ENCODE data around the gene POU6F2.

The POU6F2 gene

DNA sequence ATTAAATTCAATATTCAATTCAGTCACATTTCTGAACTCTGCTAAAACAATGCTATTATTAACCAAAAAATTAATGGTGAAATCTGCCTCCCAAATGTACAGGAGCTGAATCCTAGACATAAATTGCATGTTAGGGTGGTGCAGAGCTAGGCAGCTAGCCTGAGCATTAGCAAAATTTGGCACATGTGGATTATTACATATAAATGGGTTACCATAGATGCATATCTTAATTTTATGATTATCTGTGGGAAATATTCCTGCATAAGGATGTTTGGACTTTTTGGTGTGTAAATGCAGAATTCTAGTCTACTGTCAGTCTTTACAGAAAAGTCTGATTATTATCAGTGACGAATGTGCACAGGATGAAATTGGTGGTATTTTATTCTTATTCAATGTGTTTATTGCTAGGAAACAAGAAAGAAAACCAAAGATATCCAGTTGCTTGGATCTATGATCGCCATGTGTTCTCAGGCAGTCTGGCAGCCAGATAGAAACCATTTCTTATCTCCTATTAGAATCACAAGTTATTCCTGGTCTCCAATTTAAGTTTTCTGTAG, 150.7 kb downstream of the POU6F2 start:
- no peak for DNase-seq (ENCODE audit: low read depth)

DNA sequence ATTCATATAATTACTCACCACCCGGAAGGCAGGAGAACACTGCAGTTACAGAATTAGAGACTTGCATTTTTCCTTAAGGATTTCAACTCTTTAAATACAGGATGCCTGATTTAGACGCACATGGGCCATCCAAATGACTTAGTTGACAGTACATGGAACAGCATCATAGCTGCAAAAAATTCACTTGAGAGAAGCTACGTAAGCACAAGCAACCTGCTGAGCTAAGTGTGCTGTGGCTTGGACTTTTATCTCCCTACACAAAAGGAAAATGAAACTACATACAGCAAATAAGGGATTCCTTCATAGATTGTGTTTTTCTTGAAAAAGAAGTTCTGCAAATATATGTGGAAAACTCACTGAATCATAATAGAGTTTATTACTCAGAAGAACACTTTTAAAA, 152.6 kb downstream of the POU6F2 start:
- DNase-seq (ENCODE audit: low read depth) = no peak

DNA sequence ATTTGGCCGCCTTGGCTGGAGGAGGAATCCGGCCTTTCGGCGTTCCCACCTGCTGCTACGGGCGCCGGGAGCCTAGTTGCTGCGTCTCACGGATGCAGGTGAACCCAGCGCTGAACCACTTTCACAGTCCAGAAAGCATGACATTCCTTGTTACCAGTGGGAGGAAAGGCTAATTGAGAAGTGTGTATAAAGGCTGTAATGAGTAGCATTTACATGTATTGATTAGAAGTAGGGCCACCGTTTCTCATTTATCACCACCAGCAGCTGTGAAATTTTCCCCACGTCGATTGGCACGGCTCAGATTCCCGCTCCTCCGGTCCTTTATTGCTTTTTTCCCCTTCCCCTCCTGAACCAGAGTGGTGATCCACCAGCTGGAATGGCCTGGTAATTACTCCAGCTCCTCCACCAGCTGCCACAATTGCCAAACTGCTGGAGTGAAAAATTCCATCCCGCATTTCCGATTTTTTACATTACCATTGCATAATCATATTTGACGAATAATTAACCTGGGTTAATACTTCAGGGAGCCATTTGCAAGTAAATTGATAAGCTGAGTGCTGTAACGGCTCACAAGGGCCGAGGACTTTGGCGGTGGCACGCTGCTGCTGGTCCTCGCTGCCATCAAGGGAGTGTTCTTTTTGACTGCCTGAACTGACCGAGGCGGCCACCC, 153.3 kb downstream of the POU6F2 start:
- no peak for DNase-seq (ENCODE audit: low read depth)

- no peak for DNase-seq (ENCODE audit: low read depth)
Observed at GRCh38 chr7:39132306-39132705, 154.6 kb downstream of the POU6F2 start.

- DNase-seq (ENCODE audit: low read depth) = no peak
Observed at GRCh38 chr7:39133088-39133487, 155.4 kb downstream of the POU6F2 start.

GRCh38 chr7:39137480-39137879, 159.8 kb downstream of the POU6F2 start:
- DNase-seq (ENCODE audit: low read depth) = no peak

- no peak for DNase-seq (ENCODE audit: low read depth)
Observed at GRCh38 chr7:39142750-39143149, 165.0 kb downstream of the POU6F2 start.

- DNase-seq (ENCODE audit: low read depth) = no peak
Observed at GRCh38 chr7:39144420-39144819, 166.7 kb downstream of the POU6F2 start.

- no peak for DNase-seq (ENCODE audit: low read depth)
Observed at GRCh38 chr7:39145283-39145682, 167.6 kb downstream of the POU6F2 start.

GRCh38 chr7:39145935-39146334, 168.2 kb downstream of the POU6F2 start:
- no peak for DNase-seq (ENCODE audit: low read depth)

- DNase-seq (ENCODE audit: low read depth) = no peak
Observed at GRCh38 chr7:39152701-39153100, 175.0 kb downstream of the POU6F2 start.

- DNase-seq (ENCODE audit: low read depth) = no peak
Observed at GRCh38 chr7:39153113-39153512, 175.4 kb downstream of the POU6F2 start.

- DNase-seq (ENCODE audit: low read depth) = no peak
Observed at GRCh38 chr7:39153647-39154046, 175.9 kb downstream of the POU6F2 start.

- no peak for DNase-seq (ENCODE audit: low read depth)
Observed at GRCh38 chr7:39154815-39155214, 177.1 kb downstream of the POU6F2 start.

GRCh38 chr7:39158367-39158766, 180.7 kb downstream of the POU6F2 start:
- DNase-seq (ENCODE audit: low read depth) = no peak

DNA sequence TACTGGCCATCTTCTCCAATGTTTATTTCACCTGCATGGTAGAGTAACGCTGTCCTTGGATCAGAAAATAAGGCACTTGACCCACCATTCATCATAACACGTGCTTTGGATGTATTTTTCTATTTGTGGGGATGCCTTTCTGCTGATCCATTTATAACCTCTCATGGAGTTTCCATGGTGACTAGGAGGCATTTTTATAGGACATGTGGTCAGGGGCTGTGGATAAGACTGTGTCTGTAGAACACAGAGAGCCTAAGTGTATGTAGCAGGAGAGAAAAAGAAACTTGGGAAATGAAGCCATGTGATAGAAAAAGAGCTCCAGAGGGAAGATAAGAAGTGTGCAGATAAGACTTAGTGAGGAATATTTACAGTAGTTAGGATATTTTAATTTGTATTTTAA, 184.2 kb downstream of the POU6F2 start:
- DNase-seq (ENCODE audit: low read depth) = no peak

- no peak for DNase-seq (ENCODE audit: low read depth)
Observed at GRCh38 chr7:39164887-39165286, 187.2 kb downstream of the POU6F2 start.

GRCh38 chr7:39168403-39169098, 190.8 kb downstream of the POU6F2 start:
- DNase-seq (ENCODE audit: low read depth) = no peak

- DNase-seq (ENCODE audit: low read depth) = no peak
Observed at GRCh38 chr7:39172137-39172536, 194.4 kb downstream of the POU6F2 start.

DNA sequence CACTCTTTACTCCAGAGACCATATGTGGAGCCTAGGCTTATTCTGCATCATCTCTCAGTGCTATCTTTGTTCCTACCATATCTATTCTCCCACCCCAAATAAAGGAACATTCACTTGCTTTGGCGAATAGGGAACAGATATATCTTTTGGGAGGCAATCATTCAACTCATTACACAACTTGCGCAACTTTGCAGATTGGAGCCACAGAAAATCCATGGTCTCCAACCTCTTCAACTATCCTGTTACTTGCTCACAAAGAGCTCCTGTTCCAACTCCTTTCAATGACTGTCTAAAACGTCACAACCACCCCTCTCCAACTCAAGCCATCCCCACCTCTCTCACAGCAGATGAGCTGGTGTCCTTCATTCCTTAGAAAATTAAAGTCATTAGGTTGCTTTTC, 203.7 kb downstream of the POU6F2 start:
- DNase-seq (ENCODE audit: low read depth) = no peak

GRCh38 chr7:39183796-39184195, 206.1 kb downstream of the POU6F2 start:
- no peak for DNase-seq (ENCODE audit: low read depth)

DNA sequence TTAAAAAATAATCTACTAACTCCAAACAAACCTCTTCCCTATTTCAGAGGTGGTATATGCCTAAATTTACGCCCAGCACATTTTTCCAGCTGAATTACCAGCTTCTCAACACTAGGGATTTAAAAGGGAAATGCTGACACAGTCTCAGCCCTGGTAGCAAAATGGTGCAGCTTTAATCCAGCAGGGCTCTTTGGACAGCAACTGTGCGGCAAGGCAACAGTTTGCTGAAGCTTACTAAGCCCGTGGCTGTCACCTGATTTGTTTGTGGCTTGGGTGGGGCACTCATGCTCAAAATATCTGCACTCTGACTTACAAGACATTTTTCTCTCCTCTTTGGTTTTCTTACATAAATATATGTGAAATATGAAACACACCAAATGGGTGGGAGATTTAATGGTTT, 206.7 kb downstream of the POU6F2 start:
- DNase-seq (ENCODE audit: low read depth) = no peak

- DNase-seq (ENCODE audit: low read depth) = no peak
Observed at GRCh38 chr7:39186131-39186530, 208.4 kb downstream of the POU6F2 start.

GRCh38 chr7:39186671-39187070, 209.0 kb downstream of the POU6F2 start:
- no peak for DNase-seq (ENCODE audit: low read depth)

Data from GM04504 (cell line).